GM11168 (cell line): ENCODE measurements around the gene PRPSAP1.

Experiments used
- in situ Hi-C: fragments of 300-500 bp; cut with MboI; formaldehyde crosslinking; loops from one replicate; pipeline ENCODE4 v1.12.0; 2022; ENCODE audit warnings: low sequenced_read_pairs; ENCODE audit not compliant: unreplicated experiment

The PRPSAP1 gene

GRCh38 chr17:76383546-76384221 is 30.0 kb upstream of the PRPSAP1 start:
- in situ Hi-C loops, result no loop called here

- in situ Hi-C loops, result no loop called here
Measured at GRCh38 chr17:76382803-76383545, 29.3 kb upstream of the PRPSAP1 start.

GRCh38 chr17:76382351-76382802 is 28.7 kb upstream of the PRPSAP1 start:
- in situ Hi-C loops, result no loop called here

GRCh38 chr17:76381633-76382350 is 28.1 kb upstream of the PRPSAP1 start:
- in situ Hi-C loops, result no loop called here

- in situ Hi-C loops, result no loop called here
Measured at GRCh38 chr17:76379646-76380376, 26.1 kb upstream of the PRPSAP1 start.

- in situ Hi-C loops, result no loop called here
Measured at GRCh38 chr17:76379275-76379641, 25.5 kb upstream of the PRPSAP1 start.

- in situ Hi-C loops, result no loop called here
Measured at GRCh38 chr17:76378548-76379274, 25.0 kb upstream of the PRPSAP1 start.

GRCh38 chr17:76376318-76377133 is 22.8 kb upstream of the PRPSAP1 start:
- in situ Hi-C loops, result no loop called here

GRCh38 chr17:76371656-76372628 is 18.2 kb upstream of the PRPSAP1 start:
- in situ Hi-C loops, result no loop called here

- in situ Hi-C loops, result no loop called here
Measured at GRCh38 chr17:76370261-76370993, 16.7 kb upstream of the PRPSAP1 start.

- in situ Hi-C loops, result no loop called here
Measured at GRCh38 chr17:76369804-76370203, 16.1 kb upstream of the PRPSAP1 start.

- in situ Hi-C loops, result no loop called here
Measured at GRCh38 chr17:76369379-76369778, 15.7 kb upstream of the PRPSAP1 start.

- in situ Hi-C loops, result no loop called here
Measured at GRCh38 chr17:76368545-76368944, 14.8 kb upstream of the PRPSAP1 start.

GRCh38 chr17:76367642-76368041 is 13.9 kb upstream of the PRPSAP1 start:
- in situ Hi-C loops, result no loop called here

GRCh38 chr17:76366247-76366646 is 12.5 kb upstream of the PRPSAP1 start:
- in situ Hi-C loops, result no loop called here

- in situ Hi-C loops, result no loop called here
Measured at GRCh38 chr17:76365256-76365903, 11.7 kb upstream of the PRPSAP1 start.
